A549 (cell line): ENCODE measurements around the gene CPED1.

Experiments
- CEBPB ChIP-seq, 2 experiments: fragments of >200 bp in 1 of 2; sonication (Bioruptor Twin) in 1 of 2; formaldehyde crosslinking in 1 of 2; IDR thresholded peaks; 2 replicates each; pipeline ENCODE4 v1.6.1; 2012 to 2016
- CHD2 ChIP-seq: fragments of 150-350 bp; IDR thresholded peaks from 2 replicates; pipeline ENCODE4 v1.6.1; 2014; ENCODE audit warnings: low read length; ENCODE audit not compliant: partially characterized antibody
- CHD4 ChIP-seq: fragments of 200-600 bp; sonication (generic); IDR thresholded peaks from 2 replicates; pipeline ENCODE4 v1.6.1; 2016; ENCODE audit warnings: antibody characterized with exemption, mild to moderate bottlenecking, borderline replicate concordance
- HOXA7 ChIP-seq: fragments of 250-450 bp; sonication (Bioruptor Pico); IDR thresholded peaks from 2 replicates; pipeline ENCODE4 v1.5.0; 2020; ENCODE audit warnings: mild to moderate bottlenecking, moderate library complexity
- RFX5 ChIP-seq: fragments of 450-650 bp; IDR thresholded peaks from 2 replicates; pipeline ENCODE4 v1.7.1; 2014; ENCODE audit warnings: antibody characterized with exemption, mild to moderate bottlenecking, moderate library complexity
- SMC3 ChIP-seq: fragments of >200 bp; sonication (Bioruptor Twin); formaldehyde crosslinking; IDR thresholded peaks from 3 replicates; pipeline ENCODE4 v1.6.1; 2018; ENCODE audit warnings: inconsistent platforms
- TF ChIP-seq, protein P1 (sequence below): fragments of 450-650 bp; IDR thresholded peaks from 2 replicates; pipeline ENCODE4 v1.6.1; 2014; ENCODE audit warnings: antibody characterized with exemption
- TF ChIP-seq, protein P2 (sequence below): fragments of >200 bp; sonication (Bioruptor Twin); formaldehyde crosslinking; IDR thresholded peaks from 3 replicates; pipeline ENCODE4 v1.5.1; 2016
- TF ChIP-seq, protein P3 (sequence below): IDR thresholded peaks from 2 replicates; pipeline ENCODE4 v1.6.1; 2012; ENCODE audit warnings: low read depth, borderline replicate concordance

DNA sequence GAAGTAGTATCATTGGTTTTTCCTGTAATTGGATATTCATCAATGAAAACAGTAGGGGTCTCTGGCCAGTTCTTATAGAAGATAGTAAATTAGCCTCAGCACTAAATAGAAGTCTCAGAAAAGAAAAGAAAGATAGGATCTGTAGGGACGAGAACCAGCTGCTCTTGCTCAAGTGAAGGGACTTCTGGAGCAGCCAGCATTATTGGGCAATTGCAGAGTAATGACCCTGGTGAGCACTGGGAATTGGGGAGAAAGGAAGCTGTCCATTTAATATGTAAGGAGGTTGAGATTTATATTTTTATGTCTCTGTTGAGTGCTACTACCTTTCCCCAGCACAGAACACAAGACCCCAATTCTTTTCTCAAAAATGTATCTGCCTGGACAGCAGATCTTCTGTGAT is 279.1 kb downstream of the CPED1 start:
- TF ChIP-seq CHD2 (no peak), SMC3 (no peak), RFX5 (no peak), HOXA7 (CRISPR knock-in tag) (no peak), CEBPB (IDR thresholded peaks at IDR 0.05) (no peak), CHD4 (no peak)
- TF ChIP-seq, protein P1, sequence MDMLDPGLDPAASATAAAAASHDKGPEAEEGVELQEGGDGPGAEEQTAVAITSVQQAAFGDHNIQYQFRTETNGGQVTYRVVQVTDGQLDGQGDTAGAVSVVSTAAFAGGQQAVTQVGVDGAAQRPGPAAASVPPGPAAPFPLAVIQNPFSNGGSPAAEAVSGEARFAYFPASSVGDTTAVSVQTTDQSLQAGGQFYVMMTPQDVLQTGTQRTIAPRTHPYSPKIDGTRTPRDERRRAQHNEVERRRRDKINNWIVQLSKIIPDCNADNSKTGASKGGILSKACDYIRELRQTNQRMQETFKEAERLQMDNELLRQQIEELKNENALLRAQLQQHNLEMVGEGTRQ: no peak
- TF ChIP-seq, protein P2, sequence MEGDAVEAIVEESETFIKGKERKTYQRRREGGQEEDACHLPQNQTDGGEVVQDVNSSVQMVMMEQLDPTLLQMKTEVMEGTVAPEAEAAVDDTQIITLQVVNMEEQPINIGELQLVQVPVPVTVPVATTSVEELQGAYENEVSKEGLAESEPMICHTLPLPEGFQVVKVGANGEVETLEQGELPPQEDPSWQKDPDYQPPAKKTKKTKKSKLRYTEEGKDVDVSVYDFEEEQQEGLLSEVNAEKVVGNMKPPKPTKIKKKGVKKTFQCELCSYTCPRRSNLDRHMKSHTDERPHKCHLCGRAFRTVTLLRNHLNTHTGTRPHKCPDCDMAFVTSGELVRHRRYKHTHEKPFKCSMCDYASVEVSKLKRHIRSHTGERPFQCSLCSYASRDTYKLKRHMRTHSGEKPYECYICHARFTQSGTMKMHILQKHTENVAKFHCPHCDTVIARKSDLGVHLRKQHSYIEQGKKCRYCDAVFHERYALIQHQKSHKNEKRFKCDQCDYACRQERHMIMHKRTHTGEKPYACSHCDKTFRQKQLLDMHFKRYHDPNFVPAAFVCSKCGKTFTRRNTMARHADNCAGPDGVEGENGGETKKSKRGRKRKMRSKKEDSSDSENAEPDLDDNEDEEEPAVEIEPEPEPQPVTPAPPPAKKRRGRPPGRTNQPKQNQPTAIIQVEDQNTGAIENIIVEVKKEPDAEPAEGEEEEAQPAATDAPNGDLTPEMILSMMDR: no peak
- TF ChIP-seq, protein P3, sequence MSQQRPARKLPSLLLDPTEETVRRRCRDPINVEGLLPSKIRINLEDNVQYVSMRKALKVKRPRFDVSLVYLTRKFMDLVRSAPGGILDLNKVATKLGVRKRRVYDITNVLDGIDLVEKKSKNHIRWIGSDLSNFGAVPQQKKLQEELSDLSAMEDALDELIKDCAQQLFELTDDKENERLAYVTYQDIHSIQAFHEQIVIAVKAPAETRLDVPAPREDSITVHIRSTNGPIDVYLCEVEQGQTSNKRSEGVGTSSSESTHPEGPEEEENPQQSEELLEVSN: no peak
